Subcutaneous adipose tissue (tissue), 4 donors: ENCODE measurements around the gene ACP6. TPM values are rescaled to one million over a fixed set of nuclear protein-coding genes. Genes with fewer than 3 reads are reported as not detected.

Source experiments
- CTCF ChIP-seq: fragments of 450-650 bp; IDR thresholded peaks from one replicate; pipeline ENCODE4 v1.5.1; 2016; ENCODE audit warnings: low read depth, mild to moderate bottlenecking, control low read depth, antibody characterized with exemption, moderate library complexity
- total RNA-seq, 4 donors: library from RNA; depleted of rRNA; stranded (reverse); fragments of >200 nt; gene quantifications; one replicate each; pipeline ENCODE4 v1.1.0, GENCODE V29; 2016

ACP6 gene
- total RNA-seq, 4 donors from 2014 or later, result 4.2 to 19.2 (median 7.5) TPM

DNA sequence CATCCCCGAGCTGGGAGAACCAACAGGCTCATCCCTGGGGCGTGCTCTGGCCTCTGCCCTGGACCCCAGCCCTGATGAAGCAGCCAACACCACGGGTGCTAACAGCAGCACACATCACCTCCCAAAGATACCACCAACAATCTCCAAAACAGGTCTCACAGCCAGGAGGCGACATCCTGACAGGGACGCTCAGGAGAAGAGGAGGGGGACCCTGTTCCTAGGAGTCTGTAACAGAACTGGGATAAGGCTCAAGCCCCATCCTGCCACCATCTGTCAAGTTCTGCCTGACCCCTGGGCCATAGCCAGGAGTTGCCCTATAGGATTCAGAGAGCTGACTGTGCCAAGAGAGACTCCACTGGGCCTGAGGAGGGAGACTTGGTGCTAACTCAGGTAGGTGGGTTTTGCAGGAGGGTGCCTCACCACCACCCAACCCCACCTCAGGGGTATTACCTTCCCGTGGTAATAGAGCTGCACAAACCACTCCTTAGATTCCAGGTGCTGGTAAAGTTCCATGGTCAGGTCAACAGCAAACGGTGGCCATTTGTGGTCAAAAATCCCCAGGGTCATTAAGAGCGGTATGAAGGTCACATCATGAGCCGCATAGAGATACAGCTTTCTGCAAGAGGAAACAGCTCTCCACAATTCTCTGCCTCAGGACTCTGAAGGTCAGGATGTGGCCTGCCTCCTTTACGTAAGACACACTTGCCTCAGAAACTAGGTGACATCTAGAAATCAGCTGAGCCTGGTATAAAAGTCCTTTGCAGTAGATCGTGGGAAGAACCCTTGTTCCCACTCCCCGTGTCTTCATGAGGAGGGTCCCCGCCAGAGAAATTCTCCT is 22.3 kb downstream of the ACP6 start:
- TF ChIP-seq CTCF, result no peak

DNA sequence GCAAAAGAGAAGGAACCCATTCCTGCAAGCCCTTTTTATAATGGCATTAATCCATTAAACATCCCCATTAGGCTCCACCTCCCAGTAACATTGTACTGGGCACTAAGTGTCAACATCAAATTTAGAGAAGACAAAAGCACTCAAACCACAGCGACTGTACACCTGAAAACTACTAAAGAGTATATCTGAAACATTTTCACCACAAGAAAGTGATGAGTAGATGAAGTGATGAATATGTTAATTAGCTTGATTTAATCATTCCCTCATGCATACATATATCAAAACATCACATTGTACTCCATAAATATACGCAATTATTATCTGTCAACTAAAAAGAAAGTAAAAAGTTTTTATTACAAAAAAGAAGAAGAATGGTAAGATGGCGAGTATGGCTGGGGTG is 26.4 kb downstream of the ACP6 start:
- no peak for TF ChIP-seq CTCF

DNA sequence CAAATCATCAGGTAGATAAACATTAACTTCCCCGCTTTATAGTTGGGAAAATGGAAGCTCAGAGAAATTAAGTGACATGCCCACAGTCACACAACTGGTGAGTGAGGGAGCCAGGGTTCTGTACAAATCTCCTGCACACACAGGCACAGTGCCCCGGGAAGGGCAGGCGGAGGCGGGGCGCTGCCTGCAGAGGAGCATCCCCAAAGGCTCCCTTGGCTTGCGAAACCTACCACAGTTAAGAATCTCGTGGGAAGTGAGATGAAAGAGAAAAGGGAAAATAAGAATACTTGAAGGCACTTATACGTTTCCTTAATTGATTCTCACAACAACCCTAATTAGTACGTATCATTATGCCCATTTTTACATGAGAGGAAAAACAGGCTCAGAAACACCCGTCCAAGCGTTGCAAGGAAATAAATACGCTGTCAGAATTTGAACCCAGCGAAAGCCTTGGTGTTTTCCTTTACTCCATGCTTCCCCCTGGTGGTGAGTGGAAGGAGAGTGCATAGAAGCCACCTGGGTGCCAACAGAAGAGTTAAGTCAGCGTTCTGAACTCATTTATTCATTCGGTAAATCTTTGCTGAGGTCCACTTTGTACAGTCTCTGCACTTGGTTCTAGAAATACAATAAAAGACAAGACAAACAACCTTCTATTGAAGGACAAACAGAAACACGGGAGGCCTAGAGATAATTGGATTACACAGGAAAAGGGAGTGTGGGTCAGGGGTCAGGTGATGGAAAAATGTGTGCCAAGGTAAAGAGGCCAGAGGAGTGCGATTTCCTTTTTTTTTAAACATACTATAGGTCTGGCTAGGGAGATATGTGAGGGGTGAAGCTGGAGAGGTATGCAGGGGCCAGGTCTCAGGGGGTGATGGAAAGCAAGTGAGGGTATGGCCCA is 28.4 kb downstream of the ACP6 start:
- TF ChIP-seq CTCF, result no peak

- no peak for TF ChIP-seq CTCF
Observed at GRCh38 chr1:147641291-147641690, 29.0 kb downstream of the ACP6 start.

- TF ChIP-seq CTCF, result no peak
Observed at GRCh38 chr1:147640553-147641165, 29.7 kb downstream of the ACP6 start.

DNA sequence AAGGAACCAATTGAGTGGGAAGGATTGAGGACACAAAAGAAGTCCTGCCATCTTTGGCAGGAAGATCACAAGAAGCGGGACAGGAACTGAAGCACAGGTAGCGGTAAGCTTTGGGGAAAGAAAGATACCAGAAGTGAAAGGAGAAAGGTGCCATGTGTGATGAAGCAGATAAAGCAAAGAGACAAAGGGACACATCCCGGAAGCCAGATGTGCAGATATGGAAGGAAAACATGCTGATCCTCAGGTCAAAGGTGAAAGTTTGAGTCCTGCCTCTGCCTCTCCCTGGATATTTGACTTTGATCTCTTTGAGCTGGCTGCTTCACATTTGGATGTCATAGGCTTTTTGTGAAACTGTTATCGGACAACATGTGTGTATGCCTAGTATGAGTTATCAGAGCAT is 34.0 kb downstream of the ACP6 start:
- no peak for TF ChIP-seq CTCF

DNA sequence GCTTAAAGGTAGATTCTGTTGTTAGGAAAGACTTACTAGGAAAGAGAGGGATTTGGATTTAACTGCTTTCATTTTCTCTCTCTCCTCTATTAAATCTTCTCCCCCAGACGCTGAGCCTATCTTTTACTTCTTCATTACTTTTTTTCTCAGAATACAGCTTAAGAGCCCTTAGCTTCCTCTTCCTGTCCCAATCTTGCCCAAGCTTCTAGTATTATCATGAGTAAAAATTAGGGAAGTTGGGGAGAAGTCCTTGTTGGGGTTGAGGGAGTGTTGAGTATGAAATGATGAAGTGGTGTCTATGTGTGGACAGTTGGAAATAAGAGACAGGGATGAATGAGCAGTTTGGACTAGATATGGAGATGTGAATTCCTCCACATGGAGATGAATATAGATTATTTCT is 35.0 kb downstream of the ACP6 start:
- no peak for TF ChIP-seq CTCF
